H9 (cell line): ENCODE results near the gene APOBR. TPM values are rescaled to one million over a fixed set of nuclear protein-coding genes. Genes with fewer than 3 reads are reported as not detected.

Experiments used
- DNase-seq: peaks from one replicate; pipeline ENCODE4 v3.0.0-alpha.2; 2017
- H2AFZ ChIP-seq: one replicate; pipeline ENCODE4 v1.6.1; 2013; ENCODE audit warnings: mild to moderate bottlenecking, low read length, control low read depth, moderate library complexity
- H2AK5ac ChIP-seq: 2 replicates; pipeline ENCODE4 v1.6.1; 2013; ENCODE audit warnings: low read length, control low read depth, mixed read lengths; ENCODE audit not compliant: insufficient read length
- H2BK120ac ChIP-seq: one replicate; pipeline ENCODE4 v1.6.1; 2013; ENCODE audit warnings: low read depth, mild to moderate bottlenecking, low read length, control low read depth, inconsistent platforms; ENCODE audit not compliant: poor library complexity, severe bottlenecking
- H2BK12ac ChIP-seq: 2 replicates; pipeline ENCODE4 v1.6.1; 2013; ENCODE audit warnings: low read length, control low read depth, mixed read lengths, low read depth; ENCODE audit not compliant: insufficient read length
- H2BK15ac ChIP-seq: 2 replicates; pipeline ENCODE4 v1.6.1; 2013; ENCODE audit warnings: low read depth, low read length, control low read depth
- H2BK20ac ChIP-seq: one replicate; pipeline ENCODE4 v1.6.1; 2013; ENCODE audit warnings: low read depth, mild to moderate bottlenecking, low read length, control low read depth, inconsistent platforms; ENCODE audit not compliant: poor library complexity, severe bottlenecking
- H2BK5ac ChIP-seq: 2 replicates; pipeline ENCODE4 v1.6.1; 2013; ENCODE audit warnings: low read length, control low read depth, mixed read lengths; ENCODE audit not compliant: insufficient read length
- H3K14ac ChIP-seq: 2 replicates; pipeline ENCODE4 v1.6.1; 2013; ENCODE audit warnings: low read length, control low read depth; ENCODE audit not compliant: insufficient read depth
- H3K18ac ChIP-seq: 2 replicates; pipeline ENCODE4 v1.6.1; 2013; ENCODE audit warnings: low read depth, mild to moderate bottlenecking, mixed read lengths, low read length, control low read depth; ENCODE audit not compliant: insufficient read length
- H3K23ac ChIP-seq: 2 replicates; pipeline ENCODE4 v1.6.1; 2013; ENCODE audit warnings: low read length, control low read depth, mixed read lengths, low read depth; ENCODE audit not compliant: insufficient read length
- H3K23me2 ChIP-seq: 2 replicates; pipeline ENCODE4 v1.6.1; 2013; ENCODE audit warnings: low read depth, mild to moderate bottlenecking, mixed read lengths, low read length, control low read depth; ENCODE audit not compliant: insufficient read length, poor library complexity, severe bottlenecking
- H3K27ac ChIP-seq: 2 replicates; pipeline ENCODE4 v1.5.1; 2013; ENCODE audit warnings: low read length, control low read depth, mixed read lengths, low read depth; ENCODE audit not compliant: insufficient read length
- H3K27me3 ChIP-seq: 2 replicates; pipeline ENCODE4 v1.6.1; 2013; ENCODE audit warnings: low read length, control low read depth, inconsistent platforms; ENCODE audit not compliant: insufficient read depth
- H3K4ac ChIP-seq: 2 replicates; pipeline ENCODE4 v1.6.1; 2013; ENCODE audit warnings: low read depth, mild to moderate bottlenecking, control low read depth, inconsistent platforms, low read length, moderate library complexity
- H3K4me1 ChIP-seq: 2 replicates; pipeline ENCODE4 v1.6.1; 2013; ENCODE audit warnings: low read length, control low read depth, inconsistent platforms; ENCODE audit not compliant: insufficient read depth
- H3K4me2 ChIP-seq: 2 replicates; pipeline ENCODE4 v1.6.1; 2013; ENCODE audit warnings: low read length, control low read depth, mixed read lengths; ENCODE audit not compliant: insufficient read length, insufficient read depth
- H3K56ac ChIP-seq: 2 replicates; pipeline ENCODE4 v1.6.1; 2013; ENCODE audit warnings: low read depth, mild to moderate bottlenecking, mixed read lengths, low read length, control low read depth; ENCODE audit not compliant: insufficient read length
- H3K79me1 ChIP-seq: 2 replicates; pipeline ENCODE4 v1.6.1; 2013; ENCODE audit warnings: low read depth, mild to moderate bottlenecking, moderate library complexity, low read length, control low read depth, inconsistent platforms; ENCODE audit not compliant: insufficient read depth, poor library complexity, severe bottlenecking
- H3K79me2 ChIP-seq: 2 replicates; pipeline ENCODE4 v1.6.1; 2013; ENCODE audit warnings: low read length, control low read depth, inconsistent platforms; ENCODE audit not compliant: insufficient read depth
- H3K9ac ChIP-seq: 2 replicates; pipeline ENCODE4 v1.6.1; 2013; ENCODE audit warnings: low read length, control low read depth, mixed read lengths; ENCODE audit not compliant: insufficient read length; ENCODE audit errors: extremely low read depth
- H3K9me3 ChIP-seq: one replicate; pipeline ENCODE4 v1.6.1; 2013; ENCODE audit warnings: low read depth, low read length, inconsistent platforms; ENCODE audit not compliant: control insufficient read depth
- H3T11ph ChIP-seq: one replicate; pipeline ENCODE4 v1.6.1; 2013; ENCODE audit warnings: mild to moderate bottlenecking, low read length, control low read depth, inconsistent platforms
- H4K20me1 ChIP-seq: one replicate; pipeline ENCODE4 v1.6.1; 2013; ENCODE audit not compliant: control insufficient read depth, insufficient read length, insufficient read depth
- H4K5ac ChIP-seq: 2 replicates; pipeline ENCODE4 v1.6.1; 2013; ENCODE audit warnings: low read depth, mild to moderate bottlenecking, mixed read lengths, low read length, control low read depth; ENCODE audit not compliant: insufficient read length
- H4K8ac ChIP-seq: replicated peaks from 2 replicates; pipeline ENCODE4 v1.6.1; 2013; ENCODE audit warnings: low read length, control low read depth, mixed read lengths, low read depth; ENCODE audit not compliant: insufficient read length
- H4K91ac ChIP-seq: 2 replicates; pipeline ENCODE4 v1.6.1; 2013; ENCODE audit warnings: low read depth, mild to moderate bottlenecking, moderate library complexity, mixed read lengths, low read length, control low read depth; ENCODE audit not compliant: insufficient read length
- H3K27ac Mint-ChIP-seq, 3 experiments: 2 replicates in 2 of 3; 3 replicates in 1 of 3; pipeline ENCODE4 v1.8.0; 2020 to 2021; ENCODE audit warnings: mixed read lengths in 3 of 3, mild to moderate bottlenecking in 1 of 3, moderate library complexity in 1 of 3
- H3K27me3 Mint-ChIP-seq: 2 replicates; pipeline ENCODE4 v1.8.0; 2021; ENCODE audit warnings: low read depth, mild to moderate bottlenecking, moderate library complexity, mixed read lengths
- H3K36me3 Mint-ChIP-seq, 3 experiments: 2 replicates in 2 of 3; 3 replicates in 1 of 3; pipeline ENCODE4 v1.8.0; 2020 to 2021; ENCODE audit warnings: low read depth in 3 of 3, mixed read lengths in 3 of 3; ENCODE audit not compliant: insufficient read depth in 1 of 3
- H3K4me1 Mint-ChIP-seq, 2 experiments: 2 replicates each; pipeline ENCODE4 v1.8.0; 2020; ENCODE audit warnings: mixed read lengths in 2 of 2
- H3K4me3 Mint-ChIP-seq, 2 experiments: 2 replicates in 1 of 2; 3 replicates in 1 of 2; pipeline ENCODE4 v1.8.0; 2020 to 2021; ENCODE audit warnings: mild to moderate bottlenecking in 2 of 2, mixed read lengths in 2 of 2, moderate library complexity in 1 of 2
- H3K9me3 Mint-ChIP-seq, 2 experiments: 2 replicates in 1 of 2; 3 replicates in 1 of 2; pipeline ENCODE4 v1.8.0; 2020; ENCODE audit warnings: mild to moderate bottlenecking in 2 of 2, mixed read lengths in 2 of 2, moderate library complexity in 1 of 2
- WGBS: extraction: QIAGEN DNeasy Blood & Tissue Kit; methylation state at CpG from one replicate; pipeline ENCODE4 v1.1.7; 2013; ENCODE audit warnings: missing lambda C conversion rate, low lambda C conversion rate, mixed read lengths; ENCODE audit not compliant: insufficient read length; ENCODE audit errors: extremely low coverage; 5-methylcytosine and 5-hydroxymethylcytosine counted together
- total RNA-seq: library from RNA; stranded (reverse); gene quantifications from 2 replicates; pipeline ENCODE4 v1.2.1, GENCODE V29; 2021
- TF ChIP-seq, protein P1 (sequence below): fragments of 200-600 bp; sonication (generic); conservative IDR thresholded peaks from 3 replicates; pipeline ENCODE4 v1.8.0; 2021; ENCODE audit warnings: antibody characterized with exemption, mild to moderate bottlenecking

APOBR gene
- total RNA-seq, 1 experiment from 2014 or later, result not detected

- no peaks in the 10 kb centered on the region for H3K27me3 ChIP-seq
- TF ChIP-seq, protein P1, sequence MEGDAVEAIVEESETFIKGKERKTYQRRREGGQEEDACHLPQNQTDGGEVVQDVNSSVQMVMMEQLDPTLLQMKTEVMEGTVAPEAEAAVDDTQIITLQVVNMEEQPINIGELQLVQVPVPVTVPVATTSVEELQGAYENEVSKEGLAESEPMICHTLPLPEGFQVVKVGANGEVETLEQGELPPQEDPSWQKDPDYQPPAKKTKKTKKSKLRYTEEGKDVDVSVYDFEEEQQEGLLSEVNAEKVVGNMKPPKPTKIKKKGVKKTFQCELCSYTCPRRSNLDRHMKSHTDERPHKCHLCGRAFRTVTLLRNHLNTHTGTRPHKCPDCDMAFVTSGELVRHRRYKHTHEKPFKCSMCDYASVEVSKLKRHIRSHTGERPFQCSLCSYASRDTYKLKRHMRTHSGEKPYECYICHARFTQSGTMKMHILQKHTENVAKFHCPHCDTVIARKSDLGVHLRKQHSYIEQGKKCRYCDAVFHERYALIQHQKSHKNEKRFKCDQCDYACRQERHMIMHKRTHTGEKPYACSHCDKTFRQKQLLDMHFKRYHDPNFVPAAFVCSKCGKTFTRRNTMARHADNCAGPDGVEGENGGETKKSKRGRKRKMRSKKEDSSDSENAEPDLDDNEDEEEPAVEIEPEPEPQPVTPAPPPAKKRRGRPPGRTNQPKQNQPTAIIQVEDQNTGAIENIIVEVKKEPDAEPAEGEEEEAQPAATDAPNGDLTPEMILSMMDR, result no peak
- H2AK5ac ChIP-seq, result no peak overlapping the region
- no peak overlapping the region for H2BK20ac ChIP-seq
- H3K23ac ChIP-seq, result no peak overlapping the region
- H3K36me3 Mint-ChIP-seq, result no peaks in the 10 kb centered on the region
- no peak overlapping the region for H2BK120ac ChIP-seq
- peak overlapping the region in 1 of 2 experiments; percentile 42; a peak in 2 of 5 replicates for H3K4me3 Mint-ChIP-seq
- H2BK15ac ChIP-seq, result no peak overlapping the region
- H3K27me3 Mint-ChIP-seq, result peaks cover 23% of the 10 kb centered on the region
- peak overlapping the region; percentile 38 for H4K91ac ChIP-seq
- DNase-seq, result no peak
- H3K23me2 ChIP-seq, result peaks cover 9% of the 10 kb centered on the region
- H2BK5ac ChIP-seq, result no peak overlapping the region
- no peak overlapping the region for H2BK12ac ChIP-seq
- no peaks in the 10 kb centered on the region for H3K79me2 ChIP-seq
- peaks cover 3% of the 10 kb centered on the region for H4K20me1 ChIP-seq
- no peaks in the 10 kb centered on the region for H3K9me3 Mint-ChIP-seq
- no peak overlapping the region for H2AFZ ChIP-seq
- H3K79me1 ChIP-seq, result no peaks in the 10 kb centered on the region
- no peaks in the 10 kb centered on the region for H3K9me3 ChIP-seq
- no peak overlapping the region for H3K27ac ChIP-seq
- H3K4me1 Mint-ChIP-seq, result peaks cover 5% of the 10 kb centered on the region in 2 experiments; a peak in 1 of 4 replicates
- H4K5ac ChIP-seq, result no peak overlapping the region
- no CpG with 5 or more reads among the region's 20 CpGs for WGBS
- no peak overlapping the region for H3K4ac ChIP-seq
- no peak overlapping the region for H3K14ac ChIP-seq
- H3K56ac ChIP-seq, result no peak overlapping the region
- H3K4me1 ChIP-seq, result no peaks in the 10 kb centered on the region
- no peak overlapping the region for H4K8ac ChIP-seq
- no peak overlapping the region for H3K4me2 ChIP-seq
- no peak overlapping the region for H3T11ph ChIP-seq
- H3K9ac ChIP-seq, result no peak overlapping the region
- peak overlapping the region in 1 of 3 experiments; percentile 11; a peak in 1 of 7 replicates for H3K27ac Mint-ChIP-seq
- H3K18ac ChIP-seq, result no peak overlapping the region
Measured at GRCh38 chr16:28495795-28496749, 1.6 kb downstream of the APOBR start.
